PC-3 (cell line): ENCODE data around the gene ZSCAN30. TPM values are rescaled to one million over a fixed set of nuclear protein-coding genes. Genes with fewer than 3 reads are reported as not detected.

Experiments
- ATAC-seq: fragments of 200-7000 bp; cut with Tn5 transposase; 2 replicates; pipeline ENCODE4 v1.9.1; 2020; ENCODE audit warnings: mild to moderate bottlenecking, moderate library complexity
- BruUV-seq: library from RNA; stranded (reverse); fragments of 400-500 nt; replicated peaks from 2 replicates; lab custom pipeline; 2021; lab: Mats Ljungman, UMichigan
- CTCF ChIA-PET: fragments of 300-600 bp; sonication (Branson Sonifier 250); formaldehyde crosslinking; loops from one replicate; lab custom pipeline; 2022; ENCODE audit warnings: antibody characterized with exemption; lab: Charles Lee
- POLR2A ChIA-PET: fragments of 300-600 bp; sonication (Branson Sonifier 250); formaldehyde crosslinking; loops from one replicate; lab custom pipeline; 2022; ENCODE audit warnings: antibody characterized with exemption; ENCODE audit not compliant: unreplicated experiment; lab: Charles Lee
- DNase-seq: peaks from one replicate; pipeline ENCODE4 v3.0.0-alpha.2; 2015
- H2AFZ ChIP-seq: fragments of 300-600 bp; sonication (generic); 2 replicates; pipeline ENCODE4 v1.6.0; 2016; ENCODE audit warnings: antibody characterized with exemption, low read length
- H3F3A ChIP-seq: fragments of 300-600 bp; sonication (generic); one replicate; pipeline ENCODE4 v1.6.0; 2017; ENCODE audit warnings: antibody characterized with exemption, low read length, control low read depth, mild to moderate bottlenecking; ENCODE audit not compliant: unreplicated experiment
- H3K27ac ChIP-seq: fragments of 300-600 bp; sonication (generic); 2 replicates; pipeline ENCODE4 v1.5.1; 2016; ENCODE audit warnings: mild to moderate bottlenecking, low read length
- H3K27me3 ChIP-seq: fragments of 300-600 bp; sonication (generic); 2 replicates; pipeline ENCODE4 v1.6.1; 2016; ENCODE audit warnings: low read length, mixed read lengths
- H3K36me3 ChIP-seq: fragments of 300-600 bp; sonication (generic); 2 replicates; pipeline ENCODE4 v1.6.1; 2016; ENCODE audit warnings: low read depth, mixed run types, low read length, mixed read lengths
- H3K4me1 ChIP-seq: fragments of 300-600 bp; sonication (generic); 2 replicates; pipeline ENCODE4 v1.5.1; 2016; ENCODE audit warnings: low read length; ENCODE audit not compliant: insufficient read depth
- H3K4me2 ChIP-seq: fragments of 300-600 bp; sonication (generic); 2 replicates; pipeline ENCODE4 v1.6.0; 2016; ENCODE audit warnings: low read length
- H3K4me3 ChIP-seq: fragments of 300-600 bp; sonication (generic); 2 replicates; pipeline ENCODE4 v1.5.1; 2016; ENCODE audit warnings: mild to moderate bottlenecking, low read length, mixed read lengths
- H3K79me2 ChIP-seq: fragments of 300-600 bp; sonication (generic); 2 replicates; pipeline ENCODE4 v1.6.1; 2017; ENCODE audit warnings: low read length, mixed read lengths
- H3K9ac ChIP-seq: fragments of 300-600 bp; sonication (generic); 2 replicates; pipeline ENCODE4 v1.6.0; 2016; ENCODE audit warnings: mild to moderate bottlenecking, low read length
- H3K9me2 ChIP-seq: fragments of 300-600 bp; sonication (generic); replicated peaks from 2 replicates; pipeline ENCODE4 v1.6.1; 2016; ENCODE audit warnings: mixed run types, low read length, mixed read lengths
- H3K9me3 ChIP-seq: fragments of 300-600 bp; sonication (generic); 2 replicates; pipeline ENCODE4 v1.6.1; 2016; ENCODE audit warnings: low read length, mixed read lengths
- H4K20me1 ChIP-seq: fragments of 300-600 bp; sonication (generic); 2 replicates; pipeline ENCODE4 v1.6.1; 2016; ENCODE audit warnings: low read length, mixed read lengths
- EZH2 ChIP-seq: fragments of 300-600 bp; sonication (generic); IDR thresholded peaks from one replicate; pipeline ENCODE4 v1.6.1; 2017; ENCODE audit warnings: antibody characterized with exemption, mild to moderate bottlenecking, low read length; ENCODE audit not compliant: unreplicated experiment
- EZH2phosphoT487 ChIP-seq: fragments of 300-600 bp; sonication (generic); IDR thresholded peaks from 2 replicates; pipeline ENCODE4 v1.6.1; 2018; ENCODE audit warnings: mild to moderate bottlenecking, antibody characterized with exemption, low read length, borderline replicate concordance
- intact Hi-C: fragments of 100-400 bp; cut with micrococcal nuclease; formaldehyde crosslinking; loops from 2 replicates; pipeline ENCODE4 v1.9.0; 2023
- total RNA-seq: library from RNA; depleted of rRNA; stranded (reverse); fragments of >200 nt; gene quantifications from 2 replicates; pipeline ENCODE4 v1.2.3, GENCODE V29; 2014
- TF ChIP-seq, protein P1 (sequence below): fragments of 300-600 bp; sonication (generic); conservative IDR thresholded peaks from 2 replicates; pipeline ENCODE4 v1.5.1; 2017; ENCODE audit warnings: antibody characterized with exemption, low read depth, mild to moderate bottlenecking, low read length

Gene ZSCAN30
- total RNA-seq, 1 experiment from 2014 or later = 2.8 TPM

DNA sequence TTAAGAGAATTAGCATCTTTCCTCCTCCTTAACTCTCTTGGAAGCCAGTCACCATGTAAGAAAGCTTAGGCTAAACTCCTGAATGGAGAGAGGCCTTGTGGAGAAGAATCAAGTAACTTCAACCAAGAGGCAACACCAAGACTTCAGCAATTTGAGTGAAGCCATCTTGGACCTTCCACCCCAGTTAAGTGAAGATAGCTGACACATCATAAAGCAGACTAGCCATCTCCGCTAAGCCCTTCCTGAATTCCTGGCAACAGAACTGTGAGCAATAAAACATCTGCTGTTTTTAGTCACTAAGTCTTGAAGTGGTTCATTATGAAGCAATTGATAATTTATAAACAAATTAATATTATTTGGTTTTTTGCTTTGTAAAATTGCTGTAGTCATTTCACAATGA lies 50.7 kb downstream of the ZSCAN30 start:
- ChIA-PET POLR2A (no interaction called here), CTCF (interaction anchor here (0.5 kb wide), 1 partner anchor 106 kb away, joined by 3 read pairs; no protein-coding TSS in a partner anchor)
- Histone ChIP-seq H3K4me1 (no peaks in the 10 kb centered on the region), H3K79me2 (no peaks in the 10 kb centered on the region), H2AFZ (no peak overlapping the region), H3K9me2 (no peaks in the 10 kb centered on the region), H3K27me3 (no peaks in the 10 kb centered on the region), H3K4me2 (no peak overlapping the region), H3F3A (no peaks in the 10 kb centered on the region), H3K27ac (no peak overlapping the region), H4K20me1 (no peaks in the 10 kb centered on the region), H3K36me3 (peaks cover 13% of the 10 kb centered on the region), H3K4me3 (no peak overlapping the region), H3K9ac (no peak overlapping the region), H3K9me3 (no peaks in the 10 kb centered on the region)
- DNase-seq (no peak), ATAC-seq (no peak)
- TF ChIP-seq EZH2phosphoT487 (no peak), EZH2 (no peak)
- TF ChIP-seq, protein P1, sequence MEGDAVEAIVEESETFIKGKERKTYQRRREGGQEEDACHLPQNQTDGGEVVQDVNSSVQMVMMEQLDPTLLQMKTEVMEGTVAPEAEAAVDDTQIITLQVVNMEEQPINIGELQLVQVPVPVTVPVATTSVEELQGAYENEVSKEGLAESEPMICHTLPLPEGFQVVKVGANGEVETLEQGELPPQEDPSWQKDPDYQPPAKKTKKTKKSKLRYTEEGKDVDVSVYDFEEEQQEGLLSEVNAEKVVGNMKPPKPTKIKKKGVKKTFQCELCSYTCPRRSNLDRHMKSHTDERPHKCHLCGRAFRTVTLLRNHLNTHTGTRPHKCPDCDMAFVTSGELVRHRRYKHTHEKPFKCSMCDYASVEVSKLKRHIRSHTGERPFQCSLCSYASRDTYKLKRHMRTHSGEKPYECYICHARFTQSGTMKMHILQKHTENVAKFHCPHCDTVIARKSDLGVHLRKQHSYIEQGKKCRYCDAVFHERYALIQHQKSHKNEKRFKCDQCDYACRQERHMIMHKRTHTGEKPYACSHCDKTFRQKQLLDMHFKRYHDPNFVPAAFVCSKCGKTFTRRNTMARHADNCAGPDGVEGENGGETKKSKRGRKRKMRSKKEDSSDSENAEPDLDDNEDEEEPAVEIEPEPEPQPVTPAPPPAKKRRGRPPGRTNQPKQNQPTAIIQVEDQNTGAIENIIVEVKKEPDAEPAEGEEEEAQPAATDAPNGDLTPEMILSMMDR = no peak
- no TSS peak for BruUV-seq
- intact Hi-C loops = no loop called here

DNA sequence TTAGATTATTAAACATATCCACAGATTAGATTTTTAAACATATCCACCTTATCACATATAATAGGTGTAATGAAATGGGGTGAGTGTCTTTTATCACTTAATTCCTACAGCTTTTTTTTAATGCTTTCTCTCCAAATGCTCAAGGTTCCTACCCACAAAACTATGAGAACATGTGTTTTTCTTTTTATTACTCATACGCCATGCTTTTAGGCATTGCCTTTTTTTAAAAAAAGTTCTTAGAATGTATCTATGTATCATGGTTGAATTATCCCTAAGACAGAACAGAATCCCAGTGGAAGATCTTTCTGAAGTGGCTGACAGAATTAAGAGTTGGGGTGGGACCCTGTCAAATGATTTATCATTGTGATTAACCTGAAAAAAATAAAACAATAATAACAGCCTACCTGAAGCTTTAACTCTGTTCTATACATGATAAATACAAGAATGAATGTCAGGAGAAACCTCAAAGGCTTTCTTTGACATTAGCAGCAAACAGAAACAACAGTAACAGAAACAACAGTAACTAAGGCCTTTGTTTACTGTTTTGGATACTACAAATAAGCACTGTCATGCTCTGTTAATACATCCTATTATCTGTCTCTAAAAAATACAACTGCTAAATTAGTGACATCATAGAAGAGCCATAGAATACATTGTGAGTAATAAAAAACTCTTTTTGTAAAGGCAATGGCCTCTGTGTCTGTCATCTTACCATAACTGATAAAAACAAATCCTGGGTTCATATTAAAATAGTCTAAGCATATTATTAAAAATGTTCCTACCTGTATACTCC lies 53.3 kb downstream of the ZSCAN30 start:
- CTCF ChIA-PET = no interaction called here
- Histone ChIP-seq H3F3A (no peaks in the 10 kb centered on the region), H2AFZ (no peak overlapping the region), H3K9me2 (no peaks in the 10 kb centered on the region), H3K9ac (no peak overlapping the region), H3K9me3 (no peaks in the 10 kb centered on the region), H3K36me3 (no peaks in the 10 kb centered on the region), H3K79me2 (no peaks in the 10 kb centered on the region), H4K20me1 (no peaks in the 10 kb centered on the region), H3K4me3 (no peak overlapping the region), H3K4me1 (no peaks in the 10 kb centered on the region), H3K27ac (no peak overlapping the region), H3K27me3 (no peaks in the 10 kb centered on the region), H3K4me2 (no peak overlapping the region)
- BruUV-seq = no TSS peak
- DNase-seq = no peak
- no peak for TF ChIP-seq EZH2phosphoT487
- TF ChIP-seq EZH2 = no peak
- TF ChIP-seq, protein P1 = no peak
- POLR2A ChIA-PET = no interaction called here
- intact Hi-C loops = no loop called here
- no peak for ATAC-seq

DNA sequence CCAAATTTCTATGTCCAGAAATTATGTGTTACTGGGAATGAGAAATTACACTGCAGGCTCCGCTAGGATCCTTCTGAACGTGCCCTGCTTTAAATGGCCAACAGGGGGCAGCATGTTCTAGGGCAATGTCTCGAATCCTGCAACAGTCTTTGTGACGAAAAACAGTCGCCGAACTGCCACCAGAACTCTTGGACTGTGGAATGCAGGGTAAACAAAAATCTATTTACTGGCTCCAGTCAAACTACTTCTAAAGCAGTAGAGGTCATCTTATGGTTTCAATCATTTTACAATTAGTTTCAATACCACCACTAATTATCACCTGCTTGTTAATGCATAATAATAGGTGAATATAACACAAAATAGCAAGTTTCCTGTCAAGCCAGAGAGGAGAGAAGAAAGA lies 59.0 kb downstream of the ZSCAN30 start:
- H3K36me3 ChIP-seq = no peaks in the 10 kb centered on the region
- no peaks in the 10 kb centered on the region for H4K20me1 ChIP-seq
- no peaks in the 10 kb centered on the region for H3K9me3 ChIP-seq
- ATAC-seq = peak; percentile 77
- no peak for TF ChIP-seq EZH2phosphoT487
- TF ChIP-seq, protein P1 = peak; percentile 67
- peak overlapping the region; percentile 75 for H3K4me2 ChIP-seq
- H3K4me1 ChIP-seq = no peaks in the 10 kb centered on the region
- H3K4me3 ChIP-seq = peak overlapping the region; percentile 40; the same call in 1 of the 2 replicates
- POLR2A ChIA-PET = interaction anchor here (0.5 kb wide), 1 partner anchor 208 kb away, joined by 6 read pairs; no protein-coding TSS in a partner anchor
- H3K27me3 ChIP-seq = no peaks in the 10 kb centered on the region
- H3K9ac ChIP-seq = no peak overlapping the region
- H3K79me2 ChIP-seq = no peaks in the 10 kb centered on the region
- CTCF ChIA-PET = interaction anchor here (0.6 kb wide), 1 partner anchor 92 kb away, joined by 3 read pairs; no protein-coding TSS in a partner anchor
- BruUV-seq = no TSS peak
- intact Hi-C loops = loop anchor here (1.0 kb wide), 1 partner anchor 124 kb away; no protein-coding TSS in a partner anchor
- DNase-seq = peak; percentile 58
- H3F3A ChIP-seq = no peaks in the 10 kb centered on the region
- H2AFZ ChIP-seq = 0 out of 2 replicates have a peak overlapping the region, but pooled peaks have one; percentile 68
- H3K27ac ChIP-seq = no peak overlapping the region
- no peaks in the 10 kb centered on the region for H3K9me2 ChIP-seq
